Glomerular visceral epithelial cell (primary cell): ENCODE data around the gene TMEM101.
"Not testable (repeated sequence)": the region's sequence is repeated elsewhere in the genome, so short reads cannot be mapped to it uniquely, and the experiment has no call there.

Source experiments
- DNase-seq: peaks from one replicate; pipeline ENCODE4 v3.0.0-alpha.2; 2016; ENCODE audit errors: extremely low spot score

Gene TMEM101

GRCh38 chr17:43974382-43975266, 40.1 kb downstream of the TMEM101 start:
- DNase-seq: no peak

- not testable (repeated sequence) for DNase-seq
These were observed 42.1 kb downstream of the TMEM101 start for GRCh38 chr17:43972444-43973212.

- DNase-seq: not testable (repeated sequence)
These were observed 43.3 kb downstream of the TMEM101 start for GRCh38 chr17:43971436-43971835.

- DNase-seq: no peak
These were observed 44.4 kb downstream of the TMEM101 start for GRCh38 chr17:43970366-43970765.

GRCh38 chr17:43967251-43967875, 47.4 kb downstream of the TMEM101 start:
- no peak for DNase-seq

- DNase-seq: peak; percentile 70
These were observed 48.5 kb downstream of the TMEM101 start for GRCh38 chr17:43966276-43966675.

- no peak for DNase-seq
These were observed 52.3 kb downstream of the TMEM101 start for GRCh38 chr17:43962479-43962878.

GRCh38 chr17:43961954-43962353, 52.8 kb downstream of the TMEM101 start:
- DNase-seq: no peak

- not testable (repeated sequence) for DNase-seq
These were observed 53.5 kb downstream of the TMEM101 start for GRCh38 chr17:43961292-43961691.
